Endothelial cell (in vitro differentiated cells): ENCODE data around the gene PRKAB2. TPM values are rescaled to one million over a fixed set of nuclear protein-coding genes. Genes with fewer than 3 reads are reported as not detected.

ENCODE experiments used
- DNase-seq: peaks from one replicate; pipeline ENCODE4 v3.0.0; 2021; ENCODE audit warnings: low spot score
- H3K27ac Mint-ChIP-seq: one replicate; pipeline ENCODE4 v1.8.0; 2021; ENCODE audit warnings: mixed read lengths, inconsistent platforms; ENCODE audit not compliant: unreplicated experiment
- H3K27me3 Mint-ChIP-seq: one replicate; pipeline ENCODE4 v1.8.0; 2021; ENCODE audit warnings: mild to moderate bottlenecking, moderate library complexity, mixed read lengths, inconsistent platforms; ENCODE audit not compliant: unreplicated experiment
- H3K36me3 Mint-ChIP-seq: one replicate; pipeline ENCODE4 v1.8.0; 2021; ENCODE audit warnings: mild to moderate bottlenecking, low read depth, mixed read lengths, inconsistent platforms; ENCODE audit not compliant: unreplicated experiment
- H3K4me1 Mint-ChIP-seq: one replicate; pipeline ENCODE4 v1.8.0; 2021; ENCODE audit warnings: mild to moderate bottlenecking, mixed read lengths, inconsistent platforms; ENCODE audit not compliant: unreplicated experiment
- H3K4me3 Mint-ChIP-seq: one replicate; pipeline ENCODE4 v1.8.0; 2021; ENCODE audit warnings: mild to moderate bottlenecking, mixed read lengths, inconsistent platforms; ENCODE audit not compliant: unreplicated experiment
- H3K9me3 Mint-ChIP-seq: one replicate; pipeline ENCODE4 v1.8.0; 2021; ENCODE audit warnings: mixed read lengths, inconsistent platforms; ENCODE audit not compliant: unreplicated experiment
- total RNA-seq: library from RNA; stranded (reverse); fragmentation: NEBNext Ultra II Directional; extraction: Animal tissue kit (Norgen Biotek cat#: 25700); gene quantifications from one replicate; pipeline ENCODE4 v1.2.1, GENCODE V29; 2021; ENCODE audit not compliant: unreplicated experiment
- TF ChIP-seq, protein P1 (sequence below): fragments of 200-600 bp; sonication (generic); IDR thresholded peaks from one replicate; pipeline ENCODE4 v1.5.0; 2021; ENCODE audit warnings: antibody characterized with exemption; ENCODE audit not compliant: unreplicated experiment

Gene PRKAB2
- total RNA-seq, 1 donor from 2014 or later: 20.0 TPM

DNA sequence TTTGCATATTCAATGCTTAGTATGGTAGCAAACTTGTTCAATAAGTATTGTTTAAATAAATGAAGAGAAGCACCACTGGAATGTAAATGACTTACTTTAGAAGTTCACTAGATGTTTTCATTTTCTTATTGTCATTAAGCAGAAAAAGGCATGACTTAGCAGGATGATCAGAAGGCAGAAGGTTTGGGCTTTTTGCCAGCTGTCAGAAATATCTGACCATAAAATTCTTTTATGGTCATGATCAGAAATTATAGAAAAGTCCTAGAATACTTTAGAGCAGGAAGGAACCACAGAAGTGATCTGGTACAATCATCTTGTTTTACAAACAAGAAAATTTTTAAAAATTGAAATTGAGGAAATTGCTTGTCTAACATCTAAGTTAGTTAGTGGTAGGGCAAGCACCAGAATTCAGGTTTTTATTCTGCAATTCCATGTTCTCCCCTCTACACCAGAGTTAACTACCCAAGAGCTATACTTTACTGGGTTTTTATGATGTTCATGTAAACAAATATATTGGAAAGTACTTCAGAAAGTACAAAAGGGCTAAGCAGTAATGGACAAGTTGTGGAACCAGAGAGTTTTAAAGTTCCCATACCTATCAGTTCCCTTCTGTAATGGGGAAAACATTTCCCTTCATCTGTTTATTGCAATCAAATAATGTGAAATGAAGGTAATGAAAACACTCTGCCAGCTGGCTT, 42.7 kb upstream of the PRKAB2 start:
- no peaks in the 10 kb centered on the region for H3K9me3 Mint-ChIP-seq
- no peak overlapping the region for H3K4me3 Mint-ChIP-seq
- DNase-seq: no peak
- no peaks in the 10 kb centered on the region for H3K4me1 Mint-ChIP-seq
- H3K27me3 Mint-ChIP-seq: no peaks in the 10 kb centered on the region
- TF ChIP-seq, protein P1, sequence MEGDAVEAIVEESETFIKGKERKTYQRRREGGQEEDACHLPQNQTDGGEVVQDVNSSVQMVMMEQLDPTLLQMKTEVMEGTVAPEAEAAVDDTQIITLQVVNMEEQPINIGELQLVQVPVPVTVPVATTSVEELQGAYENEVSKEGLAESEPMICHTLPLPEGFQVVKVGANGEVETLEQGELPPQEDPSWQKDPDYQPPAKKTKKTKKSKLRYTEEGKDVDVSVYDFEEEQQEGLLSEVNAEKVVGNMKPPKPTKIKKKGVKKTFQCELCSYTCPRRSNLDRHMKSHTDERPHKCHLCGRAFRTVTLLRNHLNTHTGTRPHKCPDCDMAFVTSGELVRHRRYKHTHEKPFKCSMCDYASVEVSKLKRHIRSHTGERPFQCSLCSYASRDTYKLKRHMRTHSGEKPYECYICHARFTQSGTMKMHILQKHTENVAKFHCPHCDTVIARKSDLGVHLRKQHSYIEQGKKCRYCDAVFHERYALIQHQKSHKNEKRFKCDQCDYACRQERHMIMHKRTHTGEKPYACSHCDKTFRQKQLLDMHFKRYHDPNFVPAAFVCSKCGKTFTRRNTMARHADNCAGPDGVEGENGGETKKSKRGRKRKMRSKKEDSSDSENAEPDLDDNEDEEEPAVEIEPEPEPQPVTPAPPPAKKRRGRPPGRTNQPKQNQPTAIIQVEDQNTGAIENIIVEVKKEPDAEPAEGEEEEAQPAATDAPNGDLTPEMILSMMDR: no peak
- H3K27ac Mint-ChIP-seq: no peak overlapping the region
- no peaks in the 10 kb centered on the region for H3K36me3 Mint-ChIP-seq

DNA sequence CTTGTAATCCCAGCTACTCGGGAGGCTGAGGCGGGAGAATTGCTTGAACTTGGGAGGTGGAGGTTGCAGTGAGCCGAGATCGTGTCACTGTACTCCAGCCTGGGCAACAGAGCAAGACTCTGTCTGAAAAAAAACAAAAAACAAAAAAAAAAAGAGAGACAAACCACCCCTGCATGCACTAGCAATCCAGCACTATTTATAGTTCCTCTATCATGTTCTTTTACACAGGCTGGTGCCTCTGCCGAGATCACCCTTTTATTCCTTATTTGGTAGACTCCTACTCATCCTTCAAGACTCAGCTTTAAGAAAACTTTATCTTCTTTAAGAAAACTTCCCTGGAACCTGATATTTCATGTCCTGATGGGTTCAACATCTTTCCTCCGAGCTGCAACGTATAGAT, 42.1 kb upstream of the PRKAB2 start:
- H3K27ac Mint-ChIP-seq: no peak overlapping the region
- TF ChIP-seq, protein P1: no peak
- DNase-seq: no peak

GRCh38 chr1:147213271-147213670, 41.0 kb upstream of the PRKAB2 start:
- no peak for DNase-seq
- H3K4me1 Mint-ChIP-seq: no peaks in the 10 kb centered on the region
- no peaks in the 10 kb centered on the region for H3K27me3 Mint-ChIP-seq
- TF ChIP-seq, protein P1: no peak
- H3K27ac Mint-ChIP-seq: no peak overlapping the region
- no peaks in the 10 kb centered on the region for H3K9me3 Mint-ChIP-seq
- no peak overlapping the region for H3K4me3 Mint-ChIP-seq
- no peaks in the 10 kb centered on the region for H3K36me3 Mint-ChIP-seq

More for the DNA sequence above, 42.1 kb upstream of the PRKAB2 start:
- H3K27me3 Mint-ChIP-seq: no peaks in the 10 kb centered on the region
- H3K4me1 Mint-ChIP-seq: no peaks in the 10 kb centered on the region
- H3K9me3 Mint-ChIP-seq: no peaks in the 10 kb centered on the region
- H3K36me3 Mint-ChIP-seq: no peaks in the 10 kb centered on the region
- no peak overlapping the region for H3K4me3 Mint-ChIP-seq

- no peak overlapping the region for H3K27ac Mint-ChIP-seq
- no peaks in the 10 kb centered on the region for H3K4me1 Mint-ChIP-seq
- H3K9me3 Mint-ChIP-seq: no peaks in the 10 kb centered on the region
- no peak overlapping the region for H3K4me3 Mint-ChIP-seq
- H3K36me3 Mint-ChIP-seq: no peaks in the 10 kb centered on the region
- TF ChIP-seq, protein P1: no peak
- no peaks in the 10 kb centered on the region for H3K27me3 Mint-ChIP-seq
- no peak for DNase-seq
Observed at GRCh38 chr1:147211577-147211976, 39.3 kb upstream of the PRKAB2 start.

GRCh38 chr1:147210987-147211386, 38.7 kb upstream of the PRKAB2 start:
- TF ChIP-seq, protein P1: no peak
- no peaks in the 10 kb centered on the region for H3K4me1 Mint-ChIP-seq
- no peaks in the 10 kb centered on the region for H3K9me3 Mint-ChIP-seq
- no peaks in the 10 kb centered on the region for H3K27me3 Mint-ChIP-seq
- no peak for DNase-seq
- H3K36me3 Mint-ChIP-seq: no peaks in the 10 kb centered on the region
- H3K27ac Mint-ChIP-seq: no peak overlapping the region
- no peak overlapping the region for H3K4me3 Mint-ChIP-seq
